Brain microvascular endothelial cell (primary cell): Measurements from ENCODE around the gene SEMA5A.
A peak's percentile ranks its signal among the peaks of the same experiment; 100 is the strongest.

Experiments
- DNase-seq: peaks from one replicate; pipeline ENCODE4 v3.0.0-alpha.2; 2020
- H3K27ac ChIP-seq: fragments of 250-450 bp; sonication (Bioruptor Pico); 2 replicates; pipeline ENCODE4 v1.5.1; 2020; ENCODE audit warnings: mild to moderate bottlenecking, moderate library complexity
- H3K27me3 ChIP-seq: fragments of 250-450 bp; sonication (Bioruptor Pico); replicated peaks from 2 replicates; pipeline ENCODE4 v1.5.1; 2020; ENCODE audit warnings: mild to moderate bottlenecking
- H3K36me3 ChIP-seq: fragments of 250-450 bp; sonication (Bioruptor Pico); replicated peaks from 2 replicates; pipeline ENCODE4 v1.5.1; 2020; ENCODE audit warnings: mild to moderate bottlenecking
- H3K4me3 ChIP-seq: 2 replicates; pipeline ENCODE4 v1.5.1; 2011; ENCODE audit warnings: low read depth, mild to moderate bottlenecking, control low read depth, low read length, moderate library complexity
- in situ Hi-C: cut with HindIII; loops from 2 replicates; pipeline ENCODE4 v1.10.0; 2017; ENCODE audit warnings: low sequenced_read_pairs, low pct_ligation_motif_present
- TF ChIP-seq, protein P1 (sequence below): IDR thresholded peaks from 2 replicates; pipeline ENCODE4 v1.5.1; 2011; ENCODE audit warnings: low read depth, mild to moderate bottlenecking, moderate library complexity, low read length, control low read depth, inconsistent platforms; ENCODE audit errors: missing control alignments

The SEMA5A gene

DNA sequence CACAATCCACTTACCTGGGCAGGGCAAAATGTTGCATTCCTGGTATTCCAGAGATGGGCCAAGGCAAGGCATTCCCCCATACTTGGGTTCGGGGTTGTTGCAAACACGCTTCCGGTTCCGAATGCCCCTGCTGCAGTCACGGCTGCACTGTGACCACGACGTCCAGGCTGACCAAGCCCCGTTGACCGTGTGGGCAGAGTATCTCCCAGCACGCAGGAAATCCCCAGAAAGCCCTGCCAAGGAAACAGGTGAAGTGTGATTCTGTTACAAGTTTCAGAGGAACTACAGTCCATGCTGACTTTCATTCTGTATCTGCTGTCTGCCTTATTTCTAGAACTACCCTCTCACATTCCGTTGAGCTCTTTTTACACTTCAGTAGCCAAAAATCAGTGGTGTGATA lies 483.0 kb downstream of the SEMA5A start:
- H3K27me3 ChIP-seq, result no peaks in the 10 kb centered on the region
- no peak for DNase-seq
- H3K36me3 ChIP-seq, result no peaks in the 10 kb centered on the region
- in situ Hi-C loops, result no loop called here
- no peak overlapping the region for H3K4me3 ChIP-seq
- TF ChIP-seq, protein P1, sequence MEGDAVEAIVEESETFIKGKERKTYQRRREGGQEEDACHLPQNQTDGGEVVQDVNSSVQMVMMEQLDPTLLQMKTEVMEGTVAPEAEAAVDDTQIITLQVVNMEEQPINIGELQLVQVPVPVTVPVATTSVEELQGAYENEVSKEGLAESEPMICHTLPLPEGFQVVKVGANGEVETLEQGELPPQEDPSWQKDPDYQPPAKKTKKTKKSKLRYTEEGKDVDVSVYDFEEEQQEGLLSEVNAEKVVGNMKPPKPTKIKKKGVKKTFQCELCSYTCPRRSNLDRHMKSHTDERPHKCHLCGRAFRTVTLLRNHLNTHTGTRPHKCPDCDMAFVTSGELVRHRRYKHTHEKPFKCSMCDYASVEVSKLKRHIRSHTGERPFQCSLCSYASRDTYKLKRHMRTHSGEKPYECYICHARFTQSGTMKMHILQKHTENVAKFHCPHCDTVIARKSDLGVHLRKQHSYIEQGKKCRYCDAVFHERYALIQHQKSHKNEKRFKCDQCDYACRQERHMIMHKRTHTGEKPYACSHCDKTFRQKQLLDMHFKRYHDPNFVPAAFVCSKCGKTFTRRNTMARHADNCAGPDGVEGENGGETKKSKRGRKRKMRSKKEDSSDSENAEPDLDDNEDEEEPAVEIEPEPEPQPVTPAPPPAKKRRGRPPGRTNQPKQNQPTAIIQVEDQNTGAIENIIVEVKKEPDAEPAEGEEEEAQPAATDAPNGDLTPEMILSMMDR, result no peak
- no peak overlapping the region for H3K27ac ChIP-seq

GRCh38 chr5:9059920-9060691 lies 485.8 kb downstream of the SEMA5A start:
- Histone ChIP-seq H3K36me3 (no peaks in the 10 kb centered on the region), H3K4me3 (no peak overlapping the region), H3K27me3 (no peaks in the 10 kb centered on the region), H3K27ac (peak overlapping the region; percentile 100)
- DNase-seq, result peak; percentile 99
- in situ Hi-C loops, result no loop called here
- TF ChIP-seq, protein P1, result no peak

DNA sequence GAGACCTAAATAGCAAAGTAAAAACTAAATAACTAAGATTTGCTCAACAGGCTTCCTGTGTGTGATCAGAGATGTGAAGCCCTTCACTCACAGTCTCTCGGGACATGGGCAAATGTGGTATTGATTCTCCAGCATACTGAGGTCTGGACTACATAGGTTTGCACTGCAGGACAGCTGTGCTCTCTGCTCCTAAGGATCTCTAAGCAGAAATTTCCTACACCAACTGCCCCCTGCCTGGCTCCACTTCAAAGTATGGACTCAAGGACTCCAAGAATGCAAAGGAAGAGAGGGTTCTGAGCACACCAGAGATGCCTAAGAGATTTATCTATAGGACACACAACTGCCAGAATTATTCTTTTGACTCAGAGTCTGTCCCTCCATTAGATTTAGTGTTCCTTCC lies 487.2 kb downstream of the SEMA5A start:
- Histone ChIP-seq H3K27ac (peak overlapping the region; percentile 100), H3K36me3 (no peaks in the 10 kb centered on the region), H3K4me3 (no peak overlapping the region), H3K27me3 (no peaks in the 10 kb centered on the region)
- TF ChIP-seq, protein P1, result no peak
- in situ Hi-C loops, result no loop called here
- DNase-seq, result peak; percentile 41

DNA sequence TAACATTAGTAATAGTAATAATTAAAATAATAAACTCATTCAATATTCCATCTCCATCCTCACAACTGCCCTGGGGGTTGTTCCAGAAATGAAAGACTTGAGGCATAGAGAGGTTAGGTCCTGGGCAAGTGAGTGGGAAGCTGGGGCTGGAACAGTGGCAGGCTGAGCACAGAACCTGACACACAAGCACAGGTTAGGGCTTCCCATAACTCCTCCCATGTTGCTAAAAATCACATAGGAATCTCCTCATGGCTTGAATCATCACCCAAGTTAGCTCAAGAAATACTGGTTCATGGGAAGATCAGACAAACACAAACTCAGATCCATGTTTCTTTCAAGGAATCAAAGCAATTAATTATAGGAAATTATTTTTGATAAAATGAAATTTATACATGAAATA lies 487.7 kb downstream of the SEMA5A start:
- Histone ChIP-seq H3K27ac (peak overlapping the region; percentile 100), H3K27me3 (no peaks in the 10 kb centered on the region), H3K36me3 (no peaks in the 10 kb centered on the region), H3K4me3 (no peak overlapping the region)
- DNase-seq, result peak; percentile 55
- TF ChIP-seq, protein P1, result no peak
- in situ Hi-C loops, result no loop called here

DNA sequence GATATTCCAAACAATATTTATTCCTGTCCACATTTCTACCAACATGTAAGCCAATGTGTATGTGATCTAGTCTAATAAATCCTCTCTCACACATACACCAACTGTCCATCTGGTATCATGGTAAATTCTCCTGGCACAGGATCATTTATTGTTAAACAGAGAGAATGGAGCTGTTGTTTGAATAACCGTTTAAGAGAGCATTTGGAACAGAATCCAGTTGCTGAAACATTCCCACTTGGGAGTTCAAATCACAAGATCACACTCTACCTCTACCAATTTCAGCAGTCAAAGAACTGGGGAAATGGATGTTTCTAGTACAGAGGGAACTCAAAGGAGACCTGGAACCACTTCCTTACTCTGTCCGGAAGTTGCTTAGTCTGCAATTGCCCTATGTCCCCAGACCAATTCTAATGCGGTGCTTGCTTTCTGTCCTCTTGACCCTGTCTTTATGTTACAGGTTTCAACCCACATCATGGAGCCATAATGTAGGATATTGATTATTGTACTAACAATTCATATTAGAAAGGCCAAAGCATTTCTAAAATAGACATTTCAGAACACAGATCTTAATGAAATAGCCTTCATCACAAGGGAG lies 488.4 kb downstream of the SEMA5A start:
- H3K36me3 ChIP-seq, result no peaks in the 10 kb centered on the region
- TF ChIP-seq, protein P1, result no peak
- H3K27ac ChIP-seq, result peak overlapping the region; percentile 100

More for the DNA sequence above, 488.4 kb downstream of the SEMA5A start:
- no peak for DNase-seq
- in situ Hi-C loops, result no loop called here
- H3K4me3 ChIP-seq, result no peak overlapping the region
- no peaks in the 10 kb centered on the region for H3K27me3 ChIP-seq
